Breast epithelium (tissue), 3 donors: Measurements from ENCODE around the gene RNF212B.

Experiments
- POLR2A ChIP-seq: fragments of 450-650 bp; IDR thresholded peaks from one replicate; pipeline ENCODE4 v1.6.1; 2016; ENCODE audit warnings: antibody characterized with exemption, mild to moderate bottlenecking, moderate library complexity
- TF ChIP-seq, protein P1 (sequence below), 3 donors: fragments of 450-650 bp; IDR thresholded peaks; one replicate each; pipeline ENCODE4 v1.5.1; 2016 to 2017; ENCODE audit warnings: antibody characterized with exemption in 3 of 3, mild to moderate bottlenecking in 3 of 3, moderate library complexity in 3 of 3

- TF ChIP-seq, protein P1, sequence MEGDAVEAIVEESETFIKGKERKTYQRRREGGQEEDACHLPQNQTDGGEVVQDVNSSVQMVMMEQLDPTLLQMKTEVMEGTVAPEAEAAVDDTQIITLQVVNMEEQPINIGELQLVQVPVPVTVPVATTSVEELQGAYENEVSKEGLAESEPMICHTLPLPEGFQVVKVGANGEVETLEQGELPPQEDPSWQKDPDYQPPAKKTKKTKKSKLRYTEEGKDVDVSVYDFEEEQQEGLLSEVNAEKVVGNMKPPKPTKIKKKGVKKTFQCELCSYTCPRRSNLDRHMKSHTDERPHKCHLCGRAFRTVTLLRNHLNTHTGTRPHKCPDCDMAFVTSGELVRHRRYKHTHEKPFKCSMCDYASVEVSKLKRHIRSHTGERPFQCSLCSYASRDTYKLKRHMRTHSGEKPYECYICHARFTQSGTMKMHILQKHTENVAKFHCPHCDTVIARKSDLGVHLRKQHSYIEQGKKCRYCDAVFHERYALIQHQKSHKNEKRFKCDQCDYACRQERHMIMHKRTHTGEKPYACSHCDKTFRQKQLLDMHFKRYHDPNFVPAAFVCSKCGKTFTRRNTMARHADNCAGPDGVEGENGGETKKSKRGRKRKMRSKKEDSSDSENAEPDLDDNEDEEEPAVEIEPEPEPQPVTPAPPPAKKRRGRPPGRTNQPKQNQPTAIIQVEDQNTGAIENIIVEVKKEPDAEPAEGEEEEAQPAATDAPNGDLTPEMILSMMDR (IDR thresholded peaks at IDR 0.05): no peak
- no peak for TF ChIP-seq POLR2A
Measured at GRCh38 chr14:23237772-23238594, at the start of gene RNF212B.
